RWPE2 (cell line): Measurements from ENCODE around the gene KCNA2.

ENCODE experiments used
- ATAC-seq: fragments of 200-7000 bp; cut with Tn5 transposase; 3 replicates; pipeline ENCODE4 v1.9.1; 2021; ENCODE audit warnings: low read depth
- DNase-seq: peaks from one replicate; pipeline ENCODE4 v3.0.0-alpha.2; 2020; ENCODE audit warnings: low spot score
- H3K27ac ChIP-seq: fragments of 450-650 bp; 2 replicates; pipeline ENCODE4 v1.5.1; 2017; ENCODE audit warnings: mild to moderate bottlenecking; ENCODE audit not compliant: poor library complexity, severe bottlenecking
- H3K27me3 ChIP-seq: fragments of 250-450 bp; sonication (Bioruptor Pico); 2 replicates; pipeline ENCODE4 v1.5.1; 2021; ENCODE audit warnings: mild to moderate bottlenecking, moderate library complexity; ENCODE audit not compliant: insufficient read depth, poor library complexity, severe bottlenecking
- H3K36me3 ChIP-seq: fragments of 250-450 bp; sonication (Bioruptor Pico); 2 replicates; pipeline ENCODE4 v1.5.1; 2020; ENCODE audit warnings: low read depth, mild to moderate bottlenecking, moderate library complexity
- H3K4me1 ChIP-seq: fragments of 250-450 bp; sonication (Bioruptor Pico); 2 replicates; pipeline ENCODE4 v1.5.1; 2021; ENCODE audit warnings: mild to moderate bottlenecking, moderate library complexity; ENCODE audit not compliant: insufficient read depth, poor library complexity, severe bottlenecking
- H3K4me3 ChIP-seq: fragments of 250-450 bp; sonication (Bioruptor Pico); 2 replicates; pipeline ENCODE4 v1.5.1; 2021; ENCODE audit warnings: mild to moderate bottlenecking, moderate library complexity; ENCODE audit not compliant: severe bottlenecking
- H3K9me3 ChIP-seq: fragments of 250-450 bp; sonication (Bioruptor Pico); 2 replicates; pipeline ENCODE4 v1.5.1; 2021; ENCODE audit warnings: mild to moderate bottlenecking, moderate library complexity; ENCODE audit not compliant: severe bottlenecking
- TF ChIP-seq, protein P1 (sequence below): fragments of 450-650 bp; IDR thresholded peaks from one replicate; pipeline ENCODE4 v1.5.1; 2017; ENCODE audit warnings: mild to moderate bottlenecking, moderate library complexity; ENCODE audit not compliant: poor library complexity, severe bottlenecking

Gene KCNA2

DNA sequence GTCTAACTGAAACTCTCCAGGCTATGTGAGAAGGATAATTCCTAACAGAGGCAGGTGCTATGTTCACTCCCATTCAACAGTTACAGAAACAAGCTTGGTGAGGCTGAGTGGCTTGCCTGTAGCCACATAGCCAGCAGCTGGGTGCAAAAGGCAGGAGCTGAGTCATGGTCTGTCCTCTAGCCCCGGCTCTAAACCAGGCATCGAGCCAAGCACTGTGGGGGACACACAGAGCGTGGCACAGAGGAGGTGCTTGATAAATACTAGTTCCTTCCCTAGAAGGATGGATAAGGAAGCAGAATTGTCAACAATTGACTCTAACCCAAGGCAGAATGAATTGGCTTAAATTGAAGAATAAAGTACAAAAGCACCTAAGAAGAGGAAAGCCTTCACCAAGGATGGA is 10.4 kb upstream of the KCNA2 start:
- Histone ChIP-seq H3K27ac (no peak overlapping the region), H3K36me3 (no peaks in the 10 kb centered on the region), H3K4me1 (no peaks in the 10 kb centered on the region), H3K27me3 (peaks cover 27% of the 10 kb centered on the region), H3K4me3 (no peak overlapping the region), H3K9me3 (no peaks in the 10 kb centered on the region)
- TF ChIP-seq, protein P1, sequence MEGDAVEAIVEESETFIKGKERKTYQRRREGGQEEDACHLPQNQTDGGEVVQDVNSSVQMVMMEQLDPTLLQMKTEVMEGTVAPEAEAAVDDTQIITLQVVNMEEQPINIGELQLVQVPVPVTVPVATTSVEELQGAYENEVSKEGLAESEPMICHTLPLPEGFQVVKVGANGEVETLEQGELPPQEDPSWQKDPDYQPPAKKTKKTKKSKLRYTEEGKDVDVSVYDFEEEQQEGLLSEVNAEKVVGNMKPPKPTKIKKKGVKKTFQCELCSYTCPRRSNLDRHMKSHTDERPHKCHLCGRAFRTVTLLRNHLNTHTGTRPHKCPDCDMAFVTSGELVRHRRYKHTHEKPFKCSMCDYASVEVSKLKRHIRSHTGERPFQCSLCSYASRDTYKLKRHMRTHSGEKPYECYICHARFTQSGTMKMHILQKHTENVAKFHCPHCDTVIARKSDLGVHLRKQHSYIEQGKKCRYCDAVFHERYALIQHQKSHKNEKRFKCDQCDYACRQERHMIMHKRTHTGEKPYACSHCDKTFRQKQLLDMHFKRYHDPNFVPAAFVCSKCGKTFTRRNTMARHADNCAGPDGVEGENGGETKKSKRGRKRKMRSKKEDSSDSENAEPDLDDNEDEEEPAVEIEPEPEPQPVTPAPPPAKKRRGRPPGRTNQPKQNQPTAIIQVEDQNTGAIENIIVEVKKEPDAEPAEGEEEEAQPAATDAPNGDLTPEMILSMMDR = no peak
- DNase-seq (no peak), ATAC-seq (no peak)

DNA sequence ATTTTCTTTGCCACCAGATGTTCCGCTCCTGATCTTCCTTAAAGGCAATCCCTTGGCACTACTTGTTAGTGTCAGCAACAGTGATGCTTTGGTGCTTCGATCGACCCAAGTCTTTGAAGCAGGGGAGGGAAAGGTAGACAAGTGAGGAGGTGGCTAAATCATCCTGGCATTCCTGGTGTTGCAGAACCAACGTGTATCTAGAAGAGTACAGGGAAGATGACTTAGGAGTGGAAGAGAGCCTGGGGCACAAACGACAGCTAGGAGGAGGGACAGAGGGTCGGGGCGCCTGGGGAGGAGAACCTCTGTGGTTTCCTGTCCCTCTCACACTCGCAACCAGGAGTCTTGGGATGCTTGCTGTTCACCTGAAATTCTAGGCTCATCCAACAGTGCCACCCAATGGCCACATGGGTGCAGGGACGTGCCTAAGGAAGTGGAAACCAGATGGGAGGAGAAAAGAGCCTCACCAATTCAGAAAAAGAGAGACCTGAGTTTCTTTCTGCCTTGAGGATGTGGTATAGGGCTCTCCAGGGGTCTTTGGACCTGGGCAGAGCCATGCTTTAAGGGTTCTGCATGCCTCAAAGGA is 9.5 kb upstream of the KCNA2 start:
- no peaks in the 10 kb centered on the region for H3K9me3 ChIP-seq
- peaks cover 18% of the 10 kb centered on the region for H3K27me3 ChIP-seq
- H3K4me1 ChIP-seq = no peaks in the 10 kb centered on the region
- TF ChIP-seq, protein P1 = peak; percentile 77
- DNase-seq (no peak), ATAC-seq (peak; percentile 70)
- no peak overlapping the region for H3K27ac ChIP-seq
- H3K36me3 ChIP-seq = no peaks in the 10 kb centered on the region
- H3K4me3 ChIP-seq = no peak overlapping the region

DNA sequence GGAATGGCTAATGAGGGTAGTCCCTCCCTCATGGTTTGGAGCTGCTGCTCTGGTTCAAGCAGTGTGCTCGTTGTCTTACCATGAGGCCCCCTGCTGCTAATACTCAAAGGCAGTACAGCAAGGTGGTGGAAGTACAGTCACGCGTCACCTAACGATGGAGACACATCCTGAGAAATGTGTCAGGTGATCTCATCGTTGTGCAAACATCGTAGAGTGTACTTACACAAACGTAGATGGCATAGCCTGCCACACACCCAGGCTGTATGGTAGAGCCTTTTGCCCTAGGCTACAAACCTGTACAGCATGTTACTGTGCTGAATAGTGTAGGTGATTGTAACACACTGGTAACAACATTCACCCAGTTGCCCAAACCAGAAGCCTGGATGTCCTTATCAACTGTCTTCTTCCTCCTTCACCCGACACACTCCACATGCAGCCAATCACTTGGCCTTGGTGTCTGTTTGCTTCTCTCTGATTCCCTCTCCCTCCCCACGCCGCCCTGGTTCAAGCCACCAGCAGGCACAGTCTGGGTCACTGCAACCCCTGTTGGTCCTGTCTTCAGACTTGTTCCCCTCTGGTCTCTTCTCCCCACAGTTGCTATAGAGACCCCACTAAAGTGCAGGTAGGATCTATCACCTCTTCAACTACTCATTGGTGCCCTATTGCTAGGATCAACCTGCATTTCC is 6.0 kb upstream of the KCNA2 start:
- TF ChIP-seq, protein P1 = no peak
- no peaks in the 10 kb centered on the region for H3K4me1 ChIP-seq
- H3K4me3 ChIP-seq = no peak overlapping the region
- no peak overlapping the region for H3K27ac ChIP-seq
- no peaks in the 10 kb centered on the region for H3K36me3 ChIP-seq
- H3K9me3 ChIP-seq = no peaks in the 10 kb centered on the region
- H3K27me3 ChIP-seq = peaks cover 30% of the 10 kb centered on the region
- no peak for DNase-seq
- no peak for ATAC-seq

DNA sequence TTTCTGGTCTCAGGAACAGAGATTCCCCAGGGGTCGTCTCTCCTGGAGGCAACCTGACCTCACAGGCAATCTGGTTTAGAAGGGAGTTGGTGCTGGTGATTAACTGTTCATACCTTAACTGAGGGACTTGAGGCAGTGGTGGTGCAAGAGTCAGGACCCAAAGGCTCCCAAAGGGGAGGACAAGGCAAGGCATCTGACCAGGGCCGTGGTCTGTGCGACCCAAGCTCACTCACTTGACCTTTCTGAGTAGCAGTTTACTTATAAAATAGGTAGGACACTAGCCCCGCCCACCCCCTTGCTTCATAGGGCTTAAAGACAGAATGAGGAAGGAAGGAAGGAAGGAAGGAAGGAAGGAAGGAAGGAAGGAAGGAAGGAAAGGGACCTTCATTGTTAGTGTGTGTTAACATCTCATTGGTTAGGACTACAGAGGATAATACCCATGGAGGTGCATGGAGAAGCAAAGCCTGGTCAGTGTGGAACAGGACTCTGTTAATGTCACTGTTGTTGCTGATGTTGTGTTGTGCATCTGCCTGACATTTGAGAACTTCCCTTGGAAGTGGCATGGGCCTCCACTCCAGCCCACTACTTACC is 4.6 kb upstream of the KCNA2 start:
- ATAC-seq (no peak), DNase-seq (peak; percentile 36)
- no peak overlapping the region for H3K27ac ChIP-seq
- no peaks in the 10 kb centered on the region for H3K4me1 ChIP-seq
- peaks cover 43% of the 10 kb centered on the region for H3K27me3 ChIP-seq
- no peak overlapping the region for H3K4me3 ChIP-seq
- H3K9me3 ChIP-seq = no peaks in the 10 kb centered on the region
- TF ChIP-seq, protein P1 = no peak
- H3K36me3 ChIP-seq = no peaks in the 10 kb centered on the region

DNA sequence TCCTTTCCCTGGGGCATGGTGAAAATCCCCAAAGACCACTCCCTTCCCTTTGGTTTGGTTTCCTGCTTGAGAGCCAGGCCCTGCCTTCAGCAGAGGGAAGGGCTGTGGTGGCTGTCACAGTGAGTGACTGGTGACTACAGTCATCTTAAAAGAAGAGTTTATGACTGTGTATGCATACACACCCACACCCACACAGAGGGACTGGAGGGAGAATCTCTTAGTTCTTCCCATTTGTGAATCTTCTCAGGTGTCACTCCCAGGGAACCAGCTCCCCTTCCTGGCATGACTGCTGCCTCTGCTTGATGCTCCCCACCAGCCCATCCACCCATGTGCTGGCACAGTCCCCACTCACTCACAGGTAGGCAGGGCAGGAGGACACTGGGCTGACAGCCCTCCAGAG is 3.9 kb upstream of the KCNA2 start:
- ATAC-seq (no peak), DNase-seq (no peak)
- TF ChIP-seq, protein P1 = no peak
- Histone ChIP-seq H3K27ac (no peak overlapping the region), H3K9me3 (no peaks in the 10 kb centered on the region), H3K36me3 (no peaks in the 10 kb centered on the region), H3K4me1 (no peaks in the 10 kb centered on the region), H3K27me3 (peaks cover 51% of the 10 kb centered on the region), H3K4me3 (no peak overlapping the region)
